GM12878 (cell line): Measurements from ENCODE around the gene JADE2.

Source experiments
- YY1 ChIP-seq: IDR thresholded peaks from 2 replicates; pipeline ENCODE4 v1.6.1; 2011; ENCODE audit warnings: low read depth, mild to moderate bottlenecking, low read length
- ZNF24 ChIP-seq: fragments of 450-650 bp; IDR thresholded peaks from 2 replicates; pipeline ENCODE4 v1.6.1; 2017; ENCODE audit warnings: antibody characterized with exemption, mild to moderate bottlenecking
- TF ChIP-seq, protein P1 (sequence below), 3 experiments: IDR thresholded peaks in 2 of 3; conservative IDR thresholded peaks in 1 of 3; 2 replicates each; pipeline ENCODE4 v1.5.1; 2011; ENCODE audit warnings: low read depth in 3 of 3, low read length in 3 of 3, mild to moderate bottlenecking in 3 of 3, control low read depth in 2 of 3, moderate library complexity in 2 of 3, inconsistent platforms in 1 of 3, mixed read lengths in 1 of 3; ENCODE audit not compliant: control insufficient read depth in 2 of 3, insufficient read depth in 1 of 3; ENCODE audit errors: extremely low read depth in 1 of 3

DNA sequence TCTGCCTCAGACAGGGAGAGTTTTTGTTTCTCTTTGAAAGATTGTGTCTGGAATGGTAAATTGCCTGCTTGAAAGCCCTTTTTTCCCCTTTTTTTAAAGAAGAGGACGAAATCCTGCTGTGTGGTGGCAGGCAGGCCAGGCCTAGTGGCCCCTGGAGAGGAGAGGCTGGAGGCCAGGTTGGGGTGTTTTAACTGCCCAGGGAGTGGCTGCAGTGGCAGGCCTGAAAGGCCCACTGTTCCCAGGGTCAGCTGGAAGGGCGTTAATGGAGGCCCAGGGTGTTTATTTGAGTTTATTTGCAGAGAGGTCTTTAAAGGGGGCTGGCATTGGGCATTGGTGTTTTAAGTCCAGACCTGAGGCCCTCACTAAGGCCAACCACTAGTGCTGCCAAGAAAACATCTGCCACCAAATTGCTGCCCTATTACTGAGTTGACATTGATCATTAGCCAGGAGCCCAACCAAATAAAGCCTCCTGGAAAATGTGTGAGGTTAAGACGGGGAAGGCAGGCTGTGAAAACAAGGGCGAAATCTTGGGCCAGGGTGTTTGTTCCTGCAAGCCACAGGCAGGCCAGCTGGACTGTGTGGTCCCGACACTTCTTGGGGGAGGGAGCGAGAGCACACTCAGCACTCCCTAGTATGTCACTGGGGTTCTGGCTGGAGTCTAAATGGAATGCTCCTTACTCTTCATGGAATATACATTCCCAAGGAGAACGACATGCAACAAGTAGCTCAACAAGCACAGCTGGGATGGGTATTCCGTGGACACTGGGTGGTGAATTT lies 5.0 kb downstream of the JADE2 start:
- no peak for TF ChIP-seq YY1
- TF ChIP-seq, protein P1, sequence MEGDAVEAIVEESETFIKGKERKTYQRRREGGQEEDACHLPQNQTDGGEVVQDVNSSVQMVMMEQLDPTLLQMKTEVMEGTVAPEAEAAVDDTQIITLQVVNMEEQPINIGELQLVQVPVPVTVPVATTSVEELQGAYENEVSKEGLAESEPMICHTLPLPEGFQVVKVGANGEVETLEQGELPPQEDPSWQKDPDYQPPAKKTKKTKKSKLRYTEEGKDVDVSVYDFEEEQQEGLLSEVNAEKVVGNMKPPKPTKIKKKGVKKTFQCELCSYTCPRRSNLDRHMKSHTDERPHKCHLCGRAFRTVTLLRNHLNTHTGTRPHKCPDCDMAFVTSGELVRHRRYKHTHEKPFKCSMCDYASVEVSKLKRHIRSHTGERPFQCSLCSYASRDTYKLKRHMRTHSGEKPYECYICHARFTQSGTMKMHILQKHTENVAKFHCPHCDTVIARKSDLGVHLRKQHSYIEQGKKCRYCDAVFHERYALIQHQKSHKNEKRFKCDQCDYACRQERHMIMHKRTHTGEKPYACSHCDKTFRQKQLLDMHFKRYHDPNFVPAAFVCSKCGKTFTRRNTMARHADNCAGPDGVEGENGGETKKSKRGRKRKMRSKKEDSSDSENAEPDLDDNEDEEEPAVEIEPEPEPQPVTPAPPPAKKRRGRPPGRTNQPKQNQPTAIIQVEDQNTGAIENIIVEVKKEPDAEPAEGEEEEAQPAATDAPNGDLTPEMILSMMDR (IDR thresholded peaks at IDR 0.05 in 2 of 3, conservative IDR thresholded peaks at IDR 0.05 in 1 of 3; ENCODE audit: control insufficient read depth in 2 of 3, extremely low read depth in 1 of 3, insufficient read depth in 1 of 3, low read depth in 3 of 3, low read length in 3 of 3) = no peak
- TF ChIP-seq ZNF24 = no peak
